Fibroblast of skin of left quadriceps (primary cell): ENCODE measurements around the gene JAM3.
A peak's percentile ranks its signal among the peaks of the same experiment; 100 is the strongest.
"Not testable (repeated sequence)": the region's sequence is repeated elsewhere in the genome, so short reads cannot be mapped to it uniquely, and the experiment has no call there.

Experiments
- DNase-seq, 2 experiments: peaks; one replicate each; pipeline ENCODE4 v3.0.0-alpha.2; 2013; ENCODE audit warnings: low read depth in 2 of 2

JAM3 gene

DNA sequence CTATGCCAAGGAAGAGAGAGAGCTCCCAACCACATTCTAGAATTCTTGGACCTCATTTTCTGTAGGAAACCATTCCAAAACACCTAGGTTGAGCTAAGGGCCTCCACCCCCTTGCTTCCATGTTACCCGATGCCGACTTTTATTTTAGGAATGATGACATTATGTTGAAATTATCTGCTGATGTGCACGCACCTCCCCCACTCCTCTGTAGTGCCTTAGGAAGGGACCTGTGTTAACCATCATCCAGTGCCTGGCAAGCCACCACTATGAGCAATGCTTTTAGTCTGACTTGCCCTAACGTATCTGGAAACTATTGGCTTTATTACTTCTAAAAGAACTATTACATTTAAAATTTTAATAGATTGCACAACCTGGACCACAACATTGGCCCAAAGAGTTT lies 112.8 kb downstream of the JAM3 start:
- peak; percentile 5 to 11 for DNase-seq

DNA sequence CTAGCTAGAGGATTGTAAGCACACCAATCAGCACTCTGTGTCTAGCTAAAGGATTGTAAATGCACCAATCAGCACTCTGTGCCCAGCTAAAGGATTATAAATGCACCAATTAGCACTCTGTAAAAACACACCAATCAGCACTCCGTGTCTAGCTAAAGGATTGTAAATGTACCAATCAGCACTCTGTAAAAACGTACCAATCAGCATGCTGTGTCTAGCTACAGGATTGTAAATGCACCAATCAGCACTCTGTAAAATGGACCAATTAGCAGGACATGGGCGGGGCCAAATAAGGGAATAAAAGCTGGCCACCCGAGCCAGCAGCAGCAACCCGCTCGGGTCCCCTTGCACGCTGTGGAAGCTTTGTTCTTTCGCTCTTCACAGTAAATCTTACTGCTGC lies 119.2 kb downstream of the JAM3 start:
- DNase-seq, result not testable (repeated sequence)

DNA sequence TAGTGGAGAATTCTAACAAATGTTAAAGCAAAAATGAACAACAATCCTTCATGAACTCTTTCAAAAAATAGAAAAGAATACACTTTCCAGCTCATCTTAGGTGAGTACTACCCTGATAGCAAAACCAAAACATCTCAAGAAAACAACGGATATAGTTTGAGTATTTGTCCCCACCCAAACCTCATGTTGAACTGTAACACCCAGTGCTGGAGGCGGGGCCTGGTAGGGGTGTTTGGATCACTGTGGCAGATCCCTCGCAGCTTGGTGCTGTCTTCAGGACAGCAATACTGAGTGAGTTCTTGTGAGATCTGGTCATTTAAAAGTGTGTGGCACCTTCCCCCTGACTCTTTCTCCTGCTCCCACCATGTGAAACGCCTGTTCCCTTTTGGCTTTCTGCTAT lies 127.9 kb downstream of the JAM3 start:
- no peak for DNase-seq

DNA sequence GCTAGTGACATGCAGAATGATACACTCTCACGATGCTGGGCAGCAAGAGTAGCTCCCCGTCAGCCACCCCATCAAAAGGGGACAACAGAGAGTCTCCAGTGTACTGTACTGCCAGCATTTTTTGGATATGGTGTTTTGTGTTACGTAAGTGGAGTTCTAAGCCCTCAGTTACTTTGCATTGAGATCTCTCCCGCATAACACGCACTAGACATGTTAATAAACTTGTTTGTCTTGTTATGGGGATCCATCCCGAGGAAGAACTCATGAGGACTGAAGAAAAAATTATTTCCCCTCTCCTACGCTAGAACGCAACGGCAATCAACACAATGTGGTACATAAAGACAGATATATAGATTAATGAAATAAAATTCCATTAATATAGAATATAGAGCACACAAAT lies 130.7 kb downstream of the JAM3 start:
- no peak for DNase-seq

DNA sequence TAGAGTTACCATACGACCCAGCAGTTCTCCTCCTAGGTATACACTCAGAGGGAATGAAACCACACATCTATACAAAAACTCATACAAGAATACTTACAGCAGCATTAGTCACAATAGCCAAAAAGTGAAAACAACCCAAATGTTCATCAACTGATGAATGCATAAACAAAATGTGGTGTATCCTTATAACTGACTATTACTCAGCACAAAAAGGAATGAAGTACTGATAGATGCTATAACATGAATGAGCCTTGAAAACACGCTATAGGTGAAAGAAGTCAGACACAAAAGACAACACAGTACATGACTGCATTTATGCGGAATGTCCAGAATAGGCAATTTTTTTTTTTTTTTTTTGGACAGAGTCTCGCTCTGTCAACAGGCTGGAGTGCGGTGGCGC lies 131.8 kb downstream of the JAM3 start:
- DNase-seq, result no peak
